SK-N-DZ (cell line): ENCODE results near the gene HMG20B. TPM values are rescaled to one million over a fixed set of nuclear protein-coding genes. Genes with fewer than 3 reads are reported as not detected.
"Not testable (repeated sequence)": the region's sequence is repeated elsewhere in the genome, so short reads cannot be mapped to it uniquely, and the experiment has no call there.

Source experiments
- DNase-seq: peaks from one replicate; pipeline ENCODE4 v3.0.0-alpha.2; 2015; ENCODE audit warnings: low spot score
- polyA plus RNA-seq, 2 experiments: library from polyadenylated mRNA; depleted of rRNA; stranded (reverse); fragments of >200 nt; gene quantifications; 2 replicates each; pipeline ENCODE4 v1.2.3, GENCODE V29; 2014

HMG20B gene
- polyA plus RNA-seq (2014; cell fraction: cytosol; rRNA removed), result 45.9 and 49.0 TPM in 2 replicates
- polyA plus RNA-seq (2014; cell fraction: nucleus; rRNA removed), result 102 and 113 TPM in 2 replicates

DNA sequence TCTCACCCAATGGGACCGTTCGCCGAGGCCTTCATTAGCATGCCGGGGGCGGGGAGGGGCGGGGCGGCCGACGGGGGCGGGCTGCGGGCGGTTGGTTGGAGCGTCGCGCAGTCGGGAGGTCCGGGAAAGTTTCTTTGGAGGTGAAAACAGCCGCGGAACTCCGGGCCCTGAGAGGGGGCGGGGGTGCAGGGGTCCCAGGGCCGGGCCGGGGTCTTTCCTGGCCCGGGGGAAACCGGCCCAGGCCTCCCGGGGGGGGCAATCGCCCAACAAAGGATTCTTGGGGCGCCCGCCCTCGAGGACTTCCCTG lies at the start of gene HMG20B:
Gene HMG20B (plus strand): TSS at position 90 of the 307 bp plus-strand sequence. CDS start 366 bp downstream, outside the sequence.
- no peak for DNase-seq

DNA sequence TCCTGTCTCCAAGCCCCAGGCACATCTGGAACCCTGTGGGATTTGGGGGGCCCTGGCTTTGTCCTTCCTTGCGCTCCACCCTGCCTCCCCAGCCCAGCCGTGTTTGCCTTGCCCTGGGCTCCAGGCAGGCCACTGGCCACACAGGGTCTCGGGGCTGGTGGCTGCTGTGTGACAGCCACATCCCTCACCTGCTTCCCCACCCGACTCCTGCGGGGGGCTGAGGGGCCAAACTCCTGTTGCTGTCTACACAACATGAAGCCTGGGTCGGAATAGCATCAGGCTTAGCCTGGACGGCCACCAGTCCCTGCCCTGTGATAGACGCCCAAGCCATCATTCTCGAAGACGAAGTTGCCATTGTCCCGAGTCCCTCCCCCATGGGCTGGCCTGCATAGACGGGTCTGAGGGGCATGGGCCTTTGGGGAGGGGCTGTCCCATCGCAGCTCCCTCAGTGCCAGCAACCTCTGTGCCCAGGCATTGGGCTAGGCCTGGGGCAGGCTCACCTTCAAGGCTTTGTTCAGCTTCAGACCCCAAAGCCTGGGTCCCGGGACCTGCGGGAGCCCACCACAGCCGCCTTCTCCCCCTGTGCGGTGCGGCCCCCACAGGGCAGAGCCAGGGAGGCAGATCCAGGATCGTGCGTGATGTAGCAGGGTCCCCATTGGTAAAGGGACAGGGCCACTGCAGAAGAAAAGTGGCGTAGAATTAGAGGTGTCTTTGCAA lies 49.2 kb upstream of the HMG20B start:
- no peak for DNase-seq

DNA sequence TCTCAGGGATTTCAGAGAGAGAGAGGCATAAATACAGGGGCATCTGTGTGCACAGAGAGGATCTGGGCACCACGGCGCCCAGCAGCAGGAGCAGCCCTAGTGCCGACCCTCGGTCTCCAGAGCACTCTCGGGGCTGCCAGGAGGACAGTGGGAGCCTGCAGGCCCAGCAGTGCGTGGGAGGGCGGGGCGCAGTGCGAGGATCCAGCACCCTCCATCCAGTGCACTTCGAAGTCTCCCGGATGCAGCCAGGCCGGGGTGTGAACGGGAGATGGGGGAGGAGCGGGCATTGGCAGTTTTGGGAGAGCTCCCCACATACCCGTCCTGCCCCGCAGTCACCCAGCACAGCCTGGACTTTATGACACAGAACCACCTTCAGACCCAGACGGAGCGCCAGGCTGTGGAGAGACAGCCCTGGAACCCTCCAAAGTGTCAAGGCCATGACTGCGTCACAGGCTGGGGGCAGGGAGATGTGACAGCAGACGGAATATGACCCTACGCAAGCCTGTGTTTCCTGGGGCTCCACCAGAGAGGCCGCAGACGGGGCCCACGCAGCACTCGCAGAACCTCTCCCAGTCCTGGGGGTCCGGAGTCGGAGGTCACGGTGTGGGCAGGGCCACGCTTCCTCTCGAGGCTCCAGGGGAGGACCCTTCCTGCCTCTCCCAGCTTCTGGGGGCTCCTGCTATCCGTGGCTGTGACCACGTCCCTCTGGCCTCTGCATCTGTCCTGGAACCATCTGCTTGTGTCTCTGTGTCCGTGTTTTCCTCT lies 48.5 kb upstream of the HMG20B start:
- DNase-seq, result no peak

DNA sequence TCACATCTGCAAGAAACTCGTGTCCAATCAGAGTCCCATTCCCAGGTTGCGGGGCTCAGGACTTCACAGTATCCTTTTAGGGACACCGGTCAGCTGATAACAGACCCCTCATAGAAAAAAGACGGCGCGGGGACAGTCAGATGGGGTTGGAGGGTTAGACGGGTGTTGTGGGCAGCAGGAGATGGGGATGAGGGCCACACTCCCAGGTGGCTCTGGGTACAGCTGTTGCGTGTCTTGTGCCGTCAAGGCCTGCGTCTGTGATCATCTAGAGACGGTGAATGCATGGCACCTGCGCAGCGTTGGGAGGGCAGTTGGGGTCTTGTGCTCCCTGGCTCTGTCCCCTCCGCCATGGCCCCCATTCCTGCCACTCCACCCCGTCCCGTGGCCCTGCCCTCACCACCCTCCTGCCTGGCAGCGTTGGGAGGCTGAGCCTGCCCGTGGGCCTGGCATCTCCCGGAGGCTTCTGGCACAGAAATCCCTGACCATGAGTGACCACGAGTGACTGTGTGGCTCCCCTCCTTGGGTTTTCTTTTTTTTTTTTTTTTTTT lies 47.8 kb upstream of the HMG20B start:
- no peak for DNase-seq

DNA sequence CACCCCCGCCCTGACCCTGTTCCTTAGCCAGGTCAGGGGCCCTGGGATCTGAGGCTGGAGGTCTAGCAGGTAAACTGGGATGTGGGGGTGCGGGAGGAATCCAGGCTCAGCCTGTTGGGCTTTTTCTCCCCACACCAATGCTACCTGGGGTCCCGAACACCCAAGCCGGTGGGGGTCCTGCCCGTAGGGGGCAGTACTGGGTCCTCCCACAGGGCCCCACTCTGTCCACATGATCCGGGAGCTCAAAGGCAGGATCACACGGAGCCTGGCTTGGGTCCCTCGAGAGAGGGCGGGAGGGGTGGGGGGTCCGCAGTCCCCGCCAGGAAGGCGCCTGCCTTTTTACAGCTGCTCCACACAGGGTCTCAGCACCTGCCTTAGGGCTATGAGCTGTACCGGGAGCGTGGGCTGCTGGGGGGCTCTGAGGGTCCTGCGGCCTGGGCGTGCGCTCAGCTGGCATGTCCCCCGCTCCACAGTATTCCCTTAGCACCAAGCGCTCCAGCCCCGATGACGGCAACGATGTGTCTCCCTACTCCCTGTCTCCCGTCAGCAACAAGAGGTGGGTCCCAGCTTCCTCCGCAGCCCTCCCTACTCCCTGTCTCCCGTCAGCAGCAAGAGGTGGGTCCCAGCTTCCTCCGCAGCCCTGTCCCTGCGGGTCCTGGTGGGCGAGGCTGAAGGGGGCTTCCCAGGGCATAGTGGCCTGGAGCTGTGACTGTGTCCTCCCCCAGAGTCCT lies 46.1 kb upstream of the HMG20B start:
- no peak for DNase-seq

DNA sequence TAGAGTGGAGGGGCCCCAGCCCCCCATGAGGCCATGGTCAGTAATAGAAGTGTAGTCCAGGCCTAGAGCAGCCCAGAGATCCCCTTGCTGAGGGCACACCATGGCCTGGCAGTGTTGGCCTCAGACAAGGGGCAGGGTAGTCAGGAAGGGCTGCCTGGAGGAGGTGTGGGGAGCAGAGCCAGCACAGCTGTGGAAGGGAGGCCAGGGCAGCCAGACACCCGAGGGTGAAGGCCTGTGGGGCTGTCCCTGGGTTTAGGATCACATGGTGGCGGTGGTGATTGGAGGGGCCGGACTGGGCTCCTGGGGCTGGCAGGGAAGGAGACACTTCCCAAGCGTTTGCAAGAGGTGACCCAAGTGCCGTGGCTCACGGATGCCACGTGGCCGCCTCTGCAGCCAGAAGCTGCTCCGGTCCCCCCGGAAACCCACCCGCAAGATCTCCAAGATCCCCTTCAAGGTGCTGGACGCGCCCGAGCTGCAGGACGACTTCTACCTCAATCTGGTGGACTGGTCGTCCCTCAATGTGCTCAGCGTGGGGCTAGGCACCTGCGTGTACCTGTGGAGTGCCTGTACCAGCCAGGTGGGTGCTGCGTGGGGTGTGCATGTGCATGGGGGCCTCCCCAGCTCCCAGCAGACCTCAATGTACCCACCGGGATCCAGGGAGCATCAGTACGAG lies 45.4 kb upstream of the HMG20B start:
- DNase-seq, result no peak

DNA sequence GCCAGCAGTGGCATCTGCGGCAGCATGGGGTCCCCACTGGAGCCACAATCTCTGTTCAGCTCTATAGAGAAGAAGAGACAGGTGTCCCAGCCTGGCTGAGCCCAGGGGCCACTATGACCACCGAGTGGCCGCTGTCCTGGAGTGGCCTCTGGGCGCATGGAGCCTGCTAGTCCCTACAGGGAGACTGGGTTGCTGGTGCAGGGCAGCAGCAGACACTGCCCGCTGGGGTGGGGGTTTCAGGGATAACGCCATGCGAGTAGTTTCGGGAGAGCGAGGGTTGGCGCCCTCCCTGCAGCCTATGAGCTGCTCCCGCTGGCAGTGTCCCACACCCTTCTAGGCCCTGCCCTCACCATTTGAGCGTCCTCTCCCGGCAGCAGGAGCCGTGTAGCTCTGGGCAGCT lies 44.7 kb upstream of the HMG20B start:
- DNase-seq, result no peak

DNA sequence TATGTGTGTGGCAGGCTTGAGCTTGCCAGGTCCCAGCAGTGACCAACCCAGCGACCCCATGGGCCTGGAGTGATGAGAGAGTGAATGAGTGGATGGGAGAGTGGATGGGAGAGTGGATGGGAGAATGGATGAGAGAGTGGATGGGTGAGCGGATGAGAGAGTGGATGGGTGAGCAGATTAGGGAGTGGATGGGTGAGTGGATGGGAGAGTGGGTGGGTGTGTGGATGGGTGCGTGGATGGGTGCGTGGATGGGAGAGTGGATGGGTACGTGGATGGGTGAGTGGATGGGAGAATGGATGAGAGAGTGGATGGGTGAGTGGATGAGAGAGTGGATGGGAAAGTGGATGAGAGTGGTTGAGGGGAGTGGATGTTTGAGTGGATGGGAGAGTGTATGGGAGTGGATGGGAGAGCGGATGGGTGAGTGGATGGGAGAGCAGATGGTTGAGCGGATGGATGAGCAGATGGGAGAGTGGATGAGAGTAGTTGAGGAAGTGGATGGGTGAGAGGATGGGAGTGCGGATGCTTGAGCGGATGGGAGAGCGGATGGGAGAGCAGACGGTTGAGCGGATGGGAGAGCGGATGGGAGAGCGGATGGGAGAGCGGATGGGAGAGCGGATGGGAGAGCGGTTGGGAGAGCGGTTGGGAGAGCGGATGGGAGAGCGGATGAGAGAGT lies 44.1 kb upstream of the HMG20B start:
- DNase-seq, result no peak

DNA sequence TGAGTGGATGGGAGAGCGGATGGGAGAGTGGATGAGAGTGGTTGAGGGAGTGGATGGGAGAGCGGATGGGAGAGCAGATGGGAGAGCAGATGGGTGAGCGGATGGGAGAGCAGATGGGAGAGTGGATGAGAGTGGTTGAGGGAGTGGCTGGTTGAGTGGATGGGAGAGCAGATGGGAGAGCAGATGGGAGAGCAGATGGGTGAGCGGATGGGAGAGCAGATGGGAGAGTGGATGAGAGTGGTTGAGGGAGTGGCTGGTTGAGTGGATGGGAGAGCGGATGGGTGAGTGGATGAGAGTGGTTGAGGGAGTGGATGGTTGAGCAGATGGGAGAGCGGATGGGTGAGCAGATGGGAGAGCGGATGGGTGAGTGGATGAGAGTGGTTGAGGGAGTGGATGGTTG lies 43.4 kb upstream of the HMG20B start:
- DNase-seq, result not testable (repeated sequence)

DNA sequence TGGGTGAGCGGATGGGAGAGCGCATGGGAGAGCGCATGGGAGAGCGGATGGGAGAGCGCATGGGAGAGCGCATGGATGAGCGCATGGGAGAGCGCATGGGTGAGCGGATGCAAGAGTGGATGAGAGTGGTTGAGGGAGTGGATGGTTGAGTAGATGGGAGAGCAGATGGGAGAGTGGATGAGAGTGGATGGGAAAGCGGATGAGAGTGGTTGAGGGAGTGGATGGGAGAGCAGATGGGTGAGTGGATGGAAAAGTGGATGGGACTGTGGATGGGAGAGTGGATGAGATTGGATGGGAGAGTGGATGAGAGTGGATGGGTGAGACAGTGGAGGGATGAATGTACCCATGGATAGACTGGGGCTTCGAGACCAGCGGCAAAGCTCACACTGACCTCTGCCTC lies 42.4 kb upstream of the HMG20B start:
- no peak for DNase-seq

DNA sequence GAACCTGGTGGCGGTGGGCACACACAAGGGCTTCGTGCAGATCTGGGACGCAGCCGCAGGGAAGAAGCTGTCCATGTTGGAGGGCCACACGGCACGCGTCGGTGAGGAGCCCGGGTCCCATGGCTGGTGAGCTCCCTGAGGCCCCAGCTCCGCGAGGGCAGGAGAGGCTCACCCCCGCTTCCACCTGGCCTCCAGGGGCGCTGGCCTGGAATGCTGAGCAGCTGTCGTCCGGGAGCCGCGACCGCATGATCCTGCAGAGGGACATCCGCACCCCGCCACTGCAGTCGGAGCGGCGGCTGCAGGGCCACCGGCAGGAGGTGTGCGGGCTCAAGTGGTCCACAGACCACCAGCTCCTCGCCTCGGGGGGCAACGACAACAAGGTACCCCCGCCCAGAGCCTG lies 41.0 kb upstream of the HMG20B start:
- no peak for DNase-seq

DNA sequence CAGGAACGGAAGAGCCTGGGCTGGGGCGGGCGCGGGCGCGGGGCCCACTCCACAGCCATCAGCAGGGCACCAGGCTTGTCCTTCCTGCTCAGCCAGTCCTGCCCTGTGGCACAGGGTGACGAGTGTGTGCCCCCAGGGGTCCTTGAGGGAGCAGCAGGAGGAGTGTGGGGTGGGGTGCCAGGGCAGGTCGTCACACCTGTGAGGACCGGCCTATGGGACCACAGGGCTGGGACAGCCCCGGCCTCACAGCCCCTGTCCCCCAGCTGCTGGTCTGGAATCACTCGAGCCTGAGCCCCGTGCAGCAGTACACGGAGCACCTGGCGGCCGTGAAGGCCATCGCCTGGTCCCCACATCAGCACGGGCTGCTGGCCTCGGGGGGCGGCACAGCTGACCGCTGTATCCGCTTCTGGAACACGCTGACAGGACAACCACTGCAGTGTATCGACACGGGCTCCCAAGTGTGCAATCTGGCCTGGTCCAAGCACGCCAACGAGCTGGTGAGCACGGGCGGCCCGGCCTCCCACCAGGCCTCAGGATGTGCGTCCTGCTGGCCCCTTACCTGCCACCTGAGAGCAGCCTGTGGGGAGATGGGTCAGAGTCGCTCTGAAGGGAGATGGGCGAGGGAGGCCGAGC lies 40.5 kb upstream of the HMG20B start:
- no peak for DNase-seq

DNA sequence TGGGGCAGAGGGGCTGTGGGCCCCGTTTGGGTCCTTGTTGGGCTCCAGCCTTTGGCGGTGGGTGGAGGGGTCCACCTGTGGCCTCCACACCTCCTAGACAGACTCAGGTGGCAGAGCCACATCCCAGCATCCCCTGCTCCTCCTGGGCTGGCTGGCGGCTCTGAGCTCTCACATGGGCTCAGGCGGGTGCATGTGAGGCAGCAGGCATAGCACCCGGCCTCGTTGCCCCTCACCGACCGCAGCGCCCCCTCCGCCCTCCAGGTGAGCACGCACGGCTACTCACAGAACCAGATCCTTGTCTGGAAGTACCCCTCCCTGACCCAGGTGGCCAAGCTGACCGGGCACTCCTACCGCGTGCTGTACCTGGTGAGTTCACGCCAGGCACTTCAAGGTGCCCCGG lies 39.7 kb upstream of the HMG20B start:
- no peak for DNase-seq

DNA sequence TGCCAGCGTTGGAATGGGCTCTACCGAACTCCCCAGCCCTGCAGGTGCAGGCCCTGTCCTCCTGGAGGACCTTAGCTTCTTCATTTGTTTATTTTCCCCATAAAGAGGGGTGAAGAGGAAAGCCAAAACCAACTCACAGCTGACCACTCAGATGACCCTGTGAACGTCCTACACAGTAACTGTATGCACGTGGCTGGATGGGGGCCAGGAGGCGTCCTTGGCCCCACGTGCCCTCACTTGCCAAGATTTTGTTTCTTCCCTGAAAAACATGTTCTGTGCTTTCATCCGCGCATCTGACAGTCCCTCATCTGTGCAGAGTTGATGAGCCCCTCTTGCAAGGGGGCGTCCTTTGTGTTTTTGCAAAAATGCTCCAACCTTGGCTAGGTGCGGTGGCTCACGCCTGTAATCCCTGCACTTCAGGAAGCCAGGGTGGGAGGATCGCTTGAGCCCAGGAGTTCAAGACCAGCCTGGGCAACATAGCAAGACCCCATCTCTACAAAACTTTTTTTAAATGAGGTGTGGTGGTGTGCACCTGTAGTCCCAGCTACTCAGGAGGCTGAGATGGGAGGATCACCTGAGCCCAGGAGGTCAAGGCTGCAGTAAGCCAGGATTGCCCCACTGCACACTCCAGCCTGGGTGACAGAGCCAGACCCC lies 39.1 kb upstream of the HMG20B start:
- DNase-seq, result no peak

DNA sequence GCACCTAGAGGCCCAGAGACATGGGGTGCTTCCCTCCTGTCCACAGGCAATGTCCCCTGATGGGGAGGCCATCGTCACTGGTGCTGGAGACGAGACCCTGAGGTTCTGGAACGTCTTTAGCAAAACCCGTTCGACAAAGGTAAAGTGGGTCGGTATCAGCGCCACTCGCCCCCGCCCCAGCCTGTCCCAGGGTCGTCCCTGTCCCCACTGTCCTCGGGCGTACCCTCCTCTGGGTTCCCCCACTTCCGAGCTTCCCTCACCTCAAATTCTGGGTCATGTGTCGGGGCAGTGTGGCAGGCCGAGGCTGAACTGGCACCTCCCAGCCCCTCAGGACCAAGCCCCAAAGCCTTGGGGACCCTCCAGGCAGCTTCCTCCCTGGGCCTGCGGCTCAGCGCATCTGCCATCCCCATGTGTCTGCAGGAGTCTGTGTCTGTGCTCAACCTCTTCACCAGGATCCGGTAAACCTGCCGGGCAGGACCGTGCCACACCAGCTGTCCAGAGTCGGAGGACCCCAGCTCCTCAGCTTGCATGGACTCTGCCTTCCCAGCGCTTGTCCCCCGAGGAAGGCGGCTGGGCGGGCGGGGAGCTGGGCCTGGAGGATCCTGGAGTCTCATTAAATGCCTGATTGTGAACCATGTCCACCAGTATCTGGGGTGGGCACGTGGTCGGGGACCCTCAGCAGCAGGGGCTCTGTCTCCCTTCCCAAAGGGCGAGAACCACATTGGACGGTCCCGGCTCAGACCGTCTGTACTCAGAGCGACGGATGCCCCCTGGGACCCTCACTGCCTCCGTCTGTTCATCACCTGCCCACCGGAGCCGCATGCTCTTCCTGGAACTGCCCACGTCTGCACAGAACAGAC lies 38.1 kb upstream of the HMG20B start:
- DNase-seq, result no peak

DNA sequence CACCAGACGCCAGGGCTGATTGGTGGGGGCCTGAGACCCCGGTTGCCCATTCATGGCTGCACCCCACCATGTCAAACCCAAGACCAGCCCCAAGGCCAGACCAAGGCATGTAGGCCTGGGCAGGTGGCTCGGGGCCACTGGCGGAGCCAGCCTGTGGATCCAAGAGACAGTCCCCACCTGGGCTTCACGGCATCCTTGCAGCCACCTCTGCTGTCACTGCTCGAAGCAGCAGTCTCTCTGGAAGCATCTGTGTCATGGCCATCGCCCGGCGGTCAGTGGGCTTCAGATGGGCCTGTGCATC lies 37.6 kb upstream of the HMG20B start:
- no peak for DNase-seq

DNA sequence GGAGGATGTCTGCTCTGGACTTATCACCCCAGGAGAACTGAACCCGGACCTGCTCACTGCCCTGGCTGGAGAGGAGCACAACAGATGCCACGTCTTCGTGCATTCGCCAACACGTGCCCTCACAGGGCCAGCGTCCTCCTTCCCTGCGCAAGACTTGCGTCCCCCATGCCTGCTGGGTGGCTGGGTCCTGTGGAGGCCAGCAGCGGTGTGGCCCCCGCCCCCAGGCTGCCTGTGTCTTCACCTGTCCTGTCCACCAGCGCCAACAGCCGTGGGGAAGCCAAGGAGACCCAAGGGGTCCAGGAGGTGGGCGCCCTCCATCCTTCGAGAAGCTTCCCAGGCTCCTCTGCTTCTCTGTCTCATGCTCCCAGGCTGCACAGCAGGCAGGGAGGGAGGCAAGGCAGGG lies 37.2 kb upstream of the HMG20B start:
- DNase-seq, result no peak

DNA sequence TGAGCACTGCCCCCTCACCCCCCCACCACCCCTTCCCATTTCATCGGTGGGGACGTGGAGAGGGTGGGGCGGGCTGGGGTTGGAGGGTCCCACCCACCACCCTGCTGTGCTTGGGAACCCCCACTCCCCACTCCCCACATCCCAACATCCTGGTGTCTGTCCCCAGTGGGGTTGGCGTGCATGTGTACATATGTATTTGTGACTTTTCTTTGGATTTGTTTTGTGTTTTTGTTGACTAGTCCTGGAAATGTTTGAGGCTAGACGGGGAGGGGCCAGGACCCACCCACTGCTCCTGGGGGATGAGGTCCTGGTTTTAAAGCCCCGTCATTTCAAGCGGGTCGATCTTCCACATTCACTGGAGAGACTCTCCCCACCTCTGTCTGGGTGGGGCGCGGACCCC lies 36.8 kb upstream of the HMG20B start:
- no peak for DNase-seq

DNA sequence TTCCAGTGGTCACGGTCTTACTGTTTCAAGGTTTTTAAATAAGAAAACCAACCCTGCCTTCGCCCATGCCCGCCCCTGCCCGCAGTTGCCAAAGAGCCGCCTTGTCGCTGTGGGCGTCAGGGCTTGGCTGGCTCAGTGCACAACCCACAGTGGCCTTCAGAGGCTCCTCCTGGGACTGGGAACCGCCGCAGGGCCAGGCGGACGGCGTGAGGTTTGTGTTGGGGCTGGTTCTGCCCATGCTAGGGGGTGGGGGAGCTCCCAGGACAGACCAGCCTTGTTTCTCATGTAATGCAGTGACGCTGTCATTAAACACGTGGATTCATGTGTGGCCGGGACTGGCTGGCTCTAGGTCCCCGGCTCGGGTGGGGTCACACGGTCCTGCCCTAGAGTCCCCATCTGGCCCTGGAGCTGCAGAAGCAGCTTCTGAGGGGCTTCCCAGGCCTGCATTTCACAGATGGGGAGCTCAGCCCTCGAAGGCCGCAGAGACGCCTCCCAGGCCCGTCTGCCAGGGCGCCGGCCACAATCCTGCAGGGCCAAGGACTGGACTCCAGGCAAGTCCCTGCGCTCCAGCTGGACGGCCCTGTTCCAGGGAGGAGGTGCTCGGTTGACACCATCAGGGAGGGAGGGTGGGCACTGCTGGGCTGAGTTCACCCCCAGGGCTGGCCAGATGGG lies 36.2 kb upstream of the HMG20B start:
- DNase-seq, result no peak
